ENCODE data around the gene ARL4D.
"Not testable (repeated sequence)": the region's sequence is repeated elsewhere in the genome, so short reads cannot be mapped to it uniquely, and the experiment has no call there.

The ARL4D gene

GRCh38 chr17:43384476-43384862 lies 14.3 kb upstream of the ARL4D start:
- DNase-seq (ENCODE audit: low read depth): no peak
- TF ChIP-seq CTCF (IDR thresholded peaks at IDR 0.05; ENCODE audit: insufficient read depth, low read depth, low read length, missing control alignments): no peak

GRCh38 chr17:43385046-43385831 lies 13.6 kb upstream of the ARL4D start:
- no peak for TF ChIP-seq CTCF (IDR thresholded peaks at IDR 0.05; ENCODE audit: insufficient read depth, low read depth, low read length, missing control alignments)
- DNase-seq (ENCODE audit: low read depth): peak; percentile 64
- H3K4me3 ChIP-seq (ENCODE audit: low read length): no peak overlapping the region

More at GRCh38 chr17:43384476-43384862, 14.3 kb upstream of the ARL4D start:
- no peak overlapping the region for H3K4me3 ChIP-seq (ENCODE audit: low read length)

GRCh38 chr17:43388359-43389045 lies 10.3 kb upstream of the ARL4D start:
- peak overlapping the region; percentile 81 for H3K4me3 ChIP-seq (ENCODE audit: low read length)
- no peak for TF ChIP-seq CTCF (IDR thresholded peaks at IDR 0.05; ENCODE audit: insufficient read depth, low read depth, low read length, missing control alignments)
- DNase-seq (ENCODE audit: low read depth): peak; percentile 92

- peak; percentile 96 for TF ChIP-seq CTCF (IDR thresholded peaks at IDR 0.05; ENCODE audit: insufficient read depth, low read depth, low read length, missing control alignments)
- DNase-seq (ENCODE audit: low read depth): peak; percentile 79
- H3K4me3 ChIP-seq (ENCODE audit: low read length): peak overlapping the region; percentile 81
Measured at GRCh38 chr17:43389046-43389947, 9.5 kb upstream of the ARL4D start.

GRCh38 chr17:43392397-43392796 lies 6.4 kb upstream of the ARL4D start:
- no peak for TF ChIP-seq CTCF (IDR thresholded peaks at IDR 0.05; ENCODE audit: insufficient read depth, low read depth, low read length, missing control alignments)
- H3K4me3 ChIP-seq (ENCODE audit: low read length): no peak overlapping the region
- DNase-seq (ENCODE audit: low read depth): no peak

GRCh38 chr17:43393944-43394482 lies 4.8 kb upstream of the ARL4D start:
- peak; percentile 87 for TF ChIP-seq CTCF (IDR thresholded peaks at IDR 0.05; ENCODE audit: insufficient read depth, low read depth, low read length, missing control alignments)
- DNase-seq (ENCODE audit: low read depth): peak; percentile 82
- H3K4me3 ChIP-seq (ENCODE audit: low read length): no peak overlapping the region

GRCh38 chr17:43394696-43395095 lies 4.1 kb upstream of the ARL4D start:
- not testable (repeated sequence) for H3K4me3 ChIP-seq (ENCODE audit: low read length); DNase-seq (ENCODE audit: low read depth)
